K562 (cell line): ENCODE results near the gene TP53TG3E.
"Not testable (repeated sequence)": the region's sequence is repeated elsewhere in the genome, so short reads cannot be mapped to it uniquely, and the experiment has no call there.

Source experiments
- TEAD4 ChIP-seq, 2 experiments: sonication (generic) in 1 of 2; formaldehyde crosslinking in 1 of 2; IDR thresholded peaks; 2 replicates each; pipeline versions ENCODE4 v1.6.1 to v1.8.0; 2012 to 2022; ENCODE audit warnings: borderline replicate concordance in 1 of 2, inconsistent platforms in 1 of 2, low read length in 1 of 2, mild to moderate bottlenecking in 1 of 2, missing genetic modification reagents in 1 of 2
- ZHX1 ChIP-seq: fragments of 150-350 bp; conservative IDR thresholded peaks from 2 replicates; pipeline ENCODE4 v1.6.1; 2014; ENCODE audit warnings: low read length

DNA sequence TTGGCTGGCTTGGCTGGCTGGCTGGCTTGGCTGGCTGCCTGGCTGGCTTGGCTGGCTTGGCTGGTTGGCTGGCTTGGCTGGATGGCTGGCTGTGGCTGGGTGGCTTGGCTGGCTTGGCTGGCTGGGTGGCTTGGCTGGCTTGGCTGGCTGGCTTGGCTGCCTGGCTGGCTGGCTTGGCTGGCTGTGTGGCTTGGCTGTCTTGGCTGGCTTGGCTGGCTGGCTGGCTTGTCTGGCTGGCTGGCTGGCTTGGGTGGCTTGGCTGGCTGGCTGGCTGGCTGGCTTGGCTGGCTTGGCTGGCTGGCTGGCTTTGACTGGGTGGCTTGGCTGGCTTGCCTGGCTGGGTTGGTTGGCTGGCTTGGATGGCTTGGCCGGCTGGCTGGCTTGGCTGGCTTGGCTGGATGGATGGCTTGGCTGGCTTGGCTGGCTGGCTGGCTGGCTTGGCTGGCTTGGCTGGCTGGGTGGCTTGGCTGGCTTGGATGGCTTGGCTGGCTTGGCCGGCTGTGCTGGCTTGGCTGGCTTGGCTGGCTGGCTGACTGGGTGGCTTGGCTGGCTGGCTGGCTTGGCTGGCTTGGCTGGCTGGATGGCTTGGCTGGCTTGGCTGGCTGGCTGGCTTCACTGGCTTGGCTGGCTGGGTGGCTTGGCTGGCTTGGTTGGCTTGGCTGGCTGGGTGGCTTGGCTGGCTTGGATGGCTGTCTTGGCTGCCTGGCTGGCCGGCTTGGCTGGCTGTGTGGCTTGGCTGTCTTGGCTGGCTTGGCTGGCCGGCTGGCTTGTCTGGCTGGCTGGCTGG, 32.3 kb downstream of the TP53TG3E start:
- not testable (repeated sequence) for TF ChIP-seq ZHX1; TEAD4 (IDR thresholded peaks at IDR 0.05; ENCODE audit: low read length); TEAD4 (CRISPR knock-in tag; IDR thresholded peaks at IDR 0.05; ENCODE audit: borderline replicate concordance)
